Posterior vena cava (tissue), 2 donors: Measurements from ENCODE around the gene IL32. TPM values are rescaled to one million over a fixed set of nuclear protein-coding genes. Genes with fewer than 3 reads are reported as not detected.

ENCODE experiments used
- DNase-seq: peaks from one replicate; pipeline ENCODE4 v3.0.0-alpha.2; 2020; ENCODE audit warnings: low spot score
- intact Hi-C, 2 donors: fragments of 100-400 bp; cut with DNase I; formaldehyde crosslinking; loops; one replicate each; pipeline versions ENCODE4 v1.14.1 to v1.14.2; 2022 to 2023
- long read RNA-seq, 2 donors: library from polyadenylated mRNA; unstranded; transcript quantifications; one replicate each; pipeline ENCODE4 v2.0.0, GENCODE V29; 2020 to 2021
- total RNA-seq, 2 donors: library from RNA; stranded (reverse); fragmentation: NEBNext Ultra II Directional; extraction: Animal tissue kit (Norgen Biotek cat#: 25700); gene quantifications; one replicate each; pipeline ENCODE4 v1.2.1, GENCODE V29; 2021
- donor health status: DM: yes; HTN: yes; CAD: no.
- donor health status: DM: yes; HTN: yes; CAD: no.

Gene IL32
- 10 to 100 TPM; 56.8 to 65.4 TPM for total RNA-seq
- long read RNA-seq, donor 1, transcript IL32-202 (7 exons, 1,105 nt), result major isoform, 8 of 11 reads
- long read RNA-seq, donor 1, partial matches to known transcripts, result 0 of 11 reads
- long read RNA-seq, donor 1, other reads (novel, unspliced or antisense), result 0 of 11 reads
- long read RNA-seq, donor 2, transcript IL32-206 (7 exons, 920 nt), result minor isoform, 8 of 53 reads
- long read RNA-seq, donor 2, transcript IL32-202 (7 exons, 1,105 nt), result major isoform, 21 of 53 reads
- long read RNA-seq, donor 2, partial matches to known transcripts, result 1 of 53 reads
- long read RNA-seq, donor 2, other reads (novel, unspliced or antisense), result 9 of 53 reads

- intact Hi-C loops, result loop anchor here in 1 of 2 donors (5.0 to 10.0 kb wide), 2 partner anchors 50 to 292 kb away; partner anchors contain the start of genes OR2C1 and ZNF205
- no peak for DNase-seq
Measured at GRCh38 chr16:3065069-3065741, at the start of gene IL32. TSS of gene IL32 (plus strand) at chr16:3065640. CDS start at chr16:3065812, 172 bp downstream.

GRCh38 chr16:3015865-3016521 is 49.4 kb upstream of the IL32 start:
- intact Hi-C loops, result no loop called here
- DNase-seq, result no peak

- no peak for DNase-seq
- intact Hi-C loops, result no loop called here
Measured at GRCh38 chr16:3017344-3017743, 48.1 kb upstream of the IL32 start.

- intact Hi-C loops, result no loop called here
Measured at GRCh38 chr16:3017794-3018506, 47.5 kb upstream of the IL32 start, which contains the start of gene CLDN6. TSS of gene CLDN6 (minus strand) at chr16:3018183. CDS start at chr16:3016021, 2,162 bp downstream.

GRCh38 chr16:3019594-3020246 is 45.7 kb upstream of the IL32 start:
- intact Hi-C loops, result no loop called here
- DNase-seq, result no peak

More at GRCh38 chr16:3017794-3018506, 47.5 kb upstream of the IL32 start, which contains the start of gene CLDN6:
- no peak for DNase-seq

- DNase-seq, result peak; percentile 95
- intact Hi-C loops, result no loop called here
Measured at GRCh38 chr16:3020247-3020603, 45.2 kb upstream of the IL32 start, which contains the start of gene TNFRSF12A. TSS of gene TNFRSF12A (plus strand) at chr16:3020368. CDS start at chr16:3020398, 30 bp downstream.

GRCh38 chr16:3020604-3021448 is 44.6 kb upstream of the IL32 start:
- intact Hi-C loops, result no loop called here
- DNase-seq, result peak; percentile 95

- DNase-seq, result peak; percentile 94
- intact Hi-C loops, result no loop called here
Measured at GRCh38 chr16:3021449-3022207, 43.8 kb upstream of the IL32 start.

- peak; percentile 98 for DNase-seq
- intact Hi-C loops, result no loop called here
Measured at GRCh38 chr16:3022208-3022683, 43.2 kb upstream of the IL32 start.

GRCh38 chr16:3022684-3023414 is 42.6 kb upstream of the IL32 start:
- DNase-seq, result peak; percentile 88
- intact Hi-C loops, result no loop called here

- DNase-seq, result peak; percentile 90
- intact Hi-C loops, result no loop called here
Measured at GRCh38 chr16:3023415-3023668, 42.1 kb upstream of the IL32 start.

- peak; percentile 99 for DNase-seq
- intact Hi-C loops, result no loop called here
Measured at GRCh38 chr16:3023669-3024478, 41.6 kb upstream of the IL32 start, which contains the start of the genes HCFC1R1 and THOC6. TSS of gene HCFC1R1 (minus strand) at chr16:3023942. CDS start at chr16:3023941, 1 bp downstream. TSS of gene THOC6 (plus strand) at chr16:3024035. CDS start at chr16:3024327, 292 bp downstream.

GRCh38 chr16:3025032-3026002 is 40.1 kb upstream of the IL32 start:
- DNase-seq, result no peak
- intact Hi-C loops, result no loop called here

- intact Hi-C loops, result no loop called here
- no peak for DNase-seq
Measured at GRCh38 chr16:3026003-3026378, 39.4 kb upstream of the IL32 start.
